GM23248 (cell line): ENCODE data around the gene PARP3.

Source experiments
- EZH2 ChIP-seq: fragments of 200-600 bp; sonication (generic); IDR thresholded peaks from 2 replicates; pipeline ENCODE4 v1.6.1; 2018; ENCODE audit warnings: antibody characterized with exemption, mild to moderate bottlenecking; ENCODE audit not compliant: insufficient read depth, poor library complexity, severe bottlenecking
- EZH2phosphoT487 ChIP-seq: fragments of 200-600 bp; sonication (generic); IDR thresholded peaks from 2 replicates; pipeline ENCODE4 v1.6.1; 2018; ENCODE audit warnings: antibody characterized with exemption, moderate library complexity, mild to moderate bottlenecking, low read depth; ENCODE audit not compliant: insufficient read depth

DNA sequence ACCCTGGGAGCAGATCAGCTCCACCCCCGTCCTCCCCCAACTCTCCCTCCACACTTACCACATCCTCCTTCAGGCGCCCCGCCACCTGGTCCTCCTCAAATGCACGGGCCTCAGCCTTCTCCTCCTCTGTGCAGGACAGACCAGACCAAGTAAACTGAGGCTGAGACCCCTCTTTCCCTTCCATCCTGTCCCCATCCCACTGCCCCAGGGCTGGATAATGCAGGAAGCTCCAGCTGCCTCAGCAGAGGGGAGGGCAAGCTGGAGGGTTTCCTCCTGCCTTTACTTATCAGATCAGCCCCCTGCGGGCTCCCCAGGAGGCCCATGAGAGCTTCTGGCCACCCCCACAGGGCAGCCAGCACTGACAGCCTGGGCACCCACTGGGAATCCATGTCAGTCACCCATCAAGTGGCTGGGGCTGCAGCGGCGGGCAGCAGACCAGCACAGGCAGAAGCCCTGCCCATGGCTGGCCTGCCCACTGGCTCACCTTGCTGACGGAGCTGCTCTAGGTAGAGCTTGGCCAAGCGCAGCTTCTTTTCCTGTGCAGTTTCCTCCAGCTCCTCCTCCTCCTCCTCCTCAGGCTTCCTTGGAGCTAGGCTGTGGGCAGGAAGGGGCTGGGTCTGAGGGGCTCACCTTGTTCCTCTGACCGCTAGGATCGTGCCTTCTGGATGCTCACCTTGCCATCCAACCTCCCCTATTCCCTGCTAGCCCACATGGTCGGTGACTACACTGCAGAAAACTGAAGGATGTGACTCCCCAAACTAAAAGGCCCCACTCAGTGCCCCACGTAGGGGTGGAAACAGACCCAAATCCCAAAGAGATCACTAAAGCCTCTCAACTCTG, 4.3 kb upstream of the PARP3 start:
- TF ChIP-seq EZH2: no peak
- no peak for TF ChIP-seq EZH2phosphoT487
